ENCODE measurements around the gene GSN. TPM values are rescaled to one million over a fixed set of nuclear protein-coding genes. Genes with fewer than 3 reads are reported as not detected.
A peak's percentile ranks its signal among the peaks of the same experiment; 100 is the strongest.

The GSN gene
- polyA plus RNA-seq, 1 of the 3 experiments (the other 2 are of a cell fraction) = 168 TPM

DNA sequence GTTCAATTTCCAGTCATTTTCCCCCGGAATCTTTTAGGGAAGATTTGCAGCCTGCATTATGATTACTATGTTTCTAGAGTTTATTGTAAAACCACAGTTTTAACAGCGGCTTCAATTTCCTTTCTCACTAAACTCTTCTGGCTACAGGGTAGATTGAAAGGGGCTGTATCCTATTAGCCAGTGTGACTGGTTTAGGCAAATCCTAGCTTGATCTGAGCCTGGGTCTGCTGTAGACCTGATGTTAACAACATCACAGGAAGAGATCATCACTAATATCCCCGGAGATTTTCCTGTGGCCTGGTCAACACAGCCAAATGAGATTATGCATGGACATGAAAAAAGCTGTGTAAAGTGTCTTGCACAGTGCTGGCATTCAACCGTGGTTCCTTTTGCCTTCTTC lies 68.7 kb downstream of the GSN start:
- Histone ChIP-seq H3K36me3 (replicated peaks in 1 of 2; ENCODE audit: control insufficient read depth in 1 of 2, insufficient read depth in 2 of 2, low read length in 1 of 2) (peaks cover 7 to 13% of the 10 kb centered on the region in 2 experiments), H3K27me3 (ENCODE audit: insufficient read depth) (no peaks in the 10 kb centered on the region), H3K4me1 (ENCODE audit: control insufficient read depth in 1 of 2, insufficient read depth in 2 of 2, low read depth in 1 of 2, low read length in 1 of 2) (peaks cover 0 to 10% of the 10 kb centered on the region in 2 experiments; a peak in 1 of 4 replicates), H3K4me3 (ENCODE audit: low read depth in 2 of 2, low read length in 1 of 2) (no peak overlapping the region), H2AFZ (ENCODE audit: low read depth) (no peak overlapping the region), H4K20me1 (ENCODE audit: insufficient read depth) (no peaks in the 10 kb centered on the region), H3K9me2 (no peaks in the 10 kb centered on the region), H3K4me2 (no peak overlapping the region), H3F3A (replicated peaks; ENCODE audit: insufficient read depth) (peaks cover 5% of the 10 kb centered on the region), H3K79me2 (ENCODE audit: insufficient read depth) (no peaks in the 10 kb centered on the region), H3K27ac (ENCODE audit: low read depth in 2 of 2, low read length in 1 of 2) (peak overlapping the region in 1 of 2 experiments; percentile 16; a peak in 1 of 4 replicates), H3K9me3 (no peaks in the 10 kb centered on the region), H3K9ac (no peak overlapping the region)
- ChIA-PET CTCF (interaction anchor here (0.7 kb wide), 1 partner anchor 17 kb away, joined by 5 read pairs; no protein-coding TSS in a partner anchor), POLR2A (no interaction called here)
- WGBS (ENCODE audit: low lambda C conversion rate) = 74% methylated on average over 4 of the region's 4 CpGs
- TF ChIP-seq EP300 (IDR thresholded peaks at IDR 0.05; ENCODE audit: borderline replicate concordance in 1 of 2, low read depth in 1 of 2, low read length in 1 of 2) = no peak
- TF ChIP-seq FOSL2 (IDR thresholded peaks at IDR 0.05; ENCODE audit: borderline replicate concordance, low read depth) = no peak
- TF ChIP-seq TAF1 (IDR thresholded peaks at IDR 0.05; ENCODE audit: borderline replicate concordance, low read depth, low read length) = no peak
- TF ChIP-seq GABPA (IDR thresholded peaks at IDR 0.05; ENCODE audit: low read depth) = no peak
- TF ChIP-seq TCF12 (IDR thresholded peaks at IDR 0.05) = no peak
- peak; percentile 54 for DNase-seq

DNA sequence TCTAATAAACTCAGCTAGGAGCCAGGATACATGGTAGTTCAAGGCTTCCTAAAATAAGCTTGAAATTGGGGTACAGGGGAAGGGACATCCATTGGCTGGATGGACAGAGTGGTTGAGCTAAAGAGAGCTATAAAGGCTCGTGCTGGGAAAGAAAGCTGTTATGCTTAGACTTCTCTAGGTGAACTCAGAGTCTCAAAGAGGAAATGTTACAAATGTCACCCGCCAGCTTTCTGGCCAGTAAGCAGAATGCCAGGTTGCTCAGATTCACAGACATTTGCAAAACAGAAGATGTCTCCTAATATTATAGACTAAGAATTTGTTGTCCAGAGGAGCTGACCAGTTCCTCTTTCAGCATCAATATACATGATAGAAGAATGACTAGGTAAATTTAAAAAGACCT lies 71.5 kb downstream of the GSN start:
- Histone ChIP-seq H3K9me3 (no peaks in the 10 kb centered on the region), H3K27me3 (ENCODE audit: insufficient read depth) (no peaks in the 10 kb centered on the region), H3K4me2 (no peak overlapping the region), H3K9me2 (no peaks in the 10 kb centered on the region), H3F3A (replicated peaks; ENCODE audit: insufficient read depth) (peaks cover 6% of the 10 kb centered on the region), H4K20me1 (ENCODE audit: insufficient read depth) (no peaks in the 10 kb centered on the region), H3K79me2 (ENCODE audit: insufficient read depth) (no peaks in the 10 kb centered on the region), H3K4me3 (ENCODE audit: low read depth in 2 of 2, low read length in 1 of 2) (no peak overlapping the region), H3K4me1 (ENCODE audit: control insufficient read depth in 1 of 2, insufficient read depth in 2 of 2, low read depth in 1 of 2, low read length in 1 of 2) (peaks cover 0 to 15% of the 10 kb centered on the region in 2 experiments; a peak in 2 of 4 replicates), H2AFZ (ENCODE audit: low read depth) (no peak overlapping the region), H3K9ac (no peak overlapping the region), H3K27ac (ENCODE audit: low read depth in 2 of 2, low read length in 1 of 2) (no peak overlapping the region), H3K36me3 (replicated peaks in 1 of 2; ENCODE audit: control insufficient read depth in 1 of 2, insufficient read depth in 2 of 2, low read length in 1 of 2) (peaks cover 4 to 14% of the 10 kb centered on the region in 2 experiments)
- ChIA-PET POLR2A (no interaction called here), CTCF (interaction anchor here (0.9 to 4.5 kb wide), 8 partner anchors 12 to 116 kb away, joined by 3 to 36 read pairs (median 3); no protein-coding TSS in a partner anchor)
- DNase-seq = no peak
- WGBS (ENCODE audit: low lambda C conversion rate) = 94% methylated on average over 2 of the region's 2 CpGs
- TF ChIP-seq, protein P1, sequence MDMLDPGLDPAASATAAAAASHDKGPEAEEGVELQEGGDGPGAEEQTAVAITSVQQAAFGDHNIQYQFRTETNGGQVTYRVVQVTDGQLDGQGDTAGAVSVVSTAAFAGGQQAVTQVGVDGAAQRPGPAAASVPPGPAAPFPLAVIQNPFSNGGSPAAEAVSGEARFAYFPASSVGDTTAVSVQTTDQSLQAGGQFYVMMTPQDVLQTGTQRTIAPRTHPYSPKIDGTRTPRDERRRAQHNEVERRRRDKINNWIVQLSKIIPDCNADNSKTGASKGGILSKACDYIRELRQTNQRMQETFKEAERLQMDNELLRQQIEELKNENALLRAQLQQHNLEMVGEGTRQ (IDR thresholded peaks at IDR 0.05; ENCODE audit: borderline replicate concordance, low read depth, low read length) = no peak
- TF ChIP-seq EP300 (IDR thresholded peaks at IDR 0.05; ENCODE audit: borderline replicate concordance in 1 of 2, low read depth in 1 of 2, low read length in 1 of 2) (no peak), RCOR1 (IDR thresholded peaks at IDR 0.05; ENCODE audit: low read length) (no peak), RAD21 (IDR thresholded peaks at IDR 0.05; ENCODE audit: low read length) (no peak), FOSL2 (IDR thresholded peaks at IDR 0.05; ENCODE audit: borderline replicate concordance, low read depth) (no peak), ELF1 (IDR thresholded peaks at IDR 0.05) (no peak), NFIC (IDR thresholded peaks at IDR 0.05; ENCODE audit: borderline replicate concordance) (no peak), NRF1 (IDR thresholded peaks at IDR 0.05; ENCODE audit: low read depth, low read length) (no peak), RFX5 (IDR thresholded peaks at IDR 0.05; ENCODE audit: low read length) (no peak), MXI1 (IDR thresholded peaks at IDR 0.05; ENCODE audit: low read depth, low read length) (no peak), MEF2A (IDR thresholded peaks at IDR 0.05; ENCODE audit: borderline replicate concordance, low read depth) (no peak), GABPA (IDR thresholded peaks at IDR 0.05; ENCODE audit: low read depth) (no peak), FOXM1 (IDR thresholded peaks at IDR 0.05; ENCODE audit: low read depth) (no peak)
- TF ChIP-seq, protein P2, sequence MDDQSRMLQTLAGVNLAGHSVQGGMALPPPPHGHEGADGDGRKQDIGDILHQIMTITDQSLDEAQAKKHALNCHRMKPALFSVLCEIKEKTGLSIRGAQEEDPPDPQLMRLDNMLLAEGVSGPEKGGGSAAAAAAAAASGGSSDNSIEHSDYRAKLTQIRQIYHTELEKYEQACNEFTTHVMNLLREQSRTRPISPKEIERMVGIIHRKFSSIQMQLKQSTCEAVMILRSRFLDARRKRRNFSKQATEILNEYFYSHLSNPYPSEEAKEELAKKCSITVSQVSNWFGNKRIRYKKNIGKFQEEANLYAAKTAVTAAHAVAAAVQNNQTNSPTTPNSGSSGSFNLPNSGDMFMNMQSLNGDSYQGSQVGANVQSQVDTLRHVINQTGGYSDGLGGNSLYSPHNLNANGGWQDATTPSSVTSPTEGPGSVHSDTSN (IDR thresholded peaks at IDR 0.05) = no peak
- TF ChIP-seq, protein P3, sequence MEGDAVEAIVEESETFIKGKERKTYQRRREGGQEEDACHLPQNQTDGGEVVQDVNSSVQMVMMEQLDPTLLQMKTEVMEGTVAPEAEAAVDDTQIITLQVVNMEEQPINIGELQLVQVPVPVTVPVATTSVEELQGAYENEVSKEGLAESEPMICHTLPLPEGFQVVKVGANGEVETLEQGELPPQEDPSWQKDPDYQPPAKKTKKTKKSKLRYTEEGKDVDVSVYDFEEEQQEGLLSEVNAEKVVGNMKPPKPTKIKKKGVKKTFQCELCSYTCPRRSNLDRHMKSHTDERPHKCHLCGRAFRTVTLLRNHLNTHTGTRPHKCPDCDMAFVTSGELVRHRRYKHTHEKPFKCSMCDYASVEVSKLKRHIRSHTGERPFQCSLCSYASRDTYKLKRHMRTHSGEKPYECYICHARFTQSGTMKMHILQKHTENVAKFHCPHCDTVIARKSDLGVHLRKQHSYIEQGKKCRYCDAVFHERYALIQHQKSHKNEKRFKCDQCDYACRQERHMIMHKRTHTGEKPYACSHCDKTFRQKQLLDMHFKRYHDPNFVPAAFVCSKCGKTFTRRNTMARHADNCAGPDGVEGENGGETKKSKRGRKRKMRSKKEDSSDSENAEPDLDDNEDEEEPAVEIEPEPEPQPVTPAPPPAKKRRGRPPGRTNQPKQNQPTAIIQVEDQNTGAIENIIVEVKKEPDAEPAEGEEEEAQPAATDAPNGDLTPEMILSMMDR (IDR thresholded peaks at IDR 0.05) = no peak
- TF ChIP-seq, protein P4, sequence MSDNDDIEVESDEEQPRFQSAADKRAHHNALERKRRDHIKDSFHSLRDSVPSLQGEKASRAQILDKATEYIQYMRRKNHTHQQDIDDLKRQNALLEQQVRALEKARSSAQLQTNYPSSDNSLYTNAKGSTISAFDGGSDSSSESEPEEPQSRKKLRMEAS (IDR thresholded peaks at IDR 0.05; ENCODE audit: low read depth) = no peak
- TF ChIP-seq, protein P5, sequence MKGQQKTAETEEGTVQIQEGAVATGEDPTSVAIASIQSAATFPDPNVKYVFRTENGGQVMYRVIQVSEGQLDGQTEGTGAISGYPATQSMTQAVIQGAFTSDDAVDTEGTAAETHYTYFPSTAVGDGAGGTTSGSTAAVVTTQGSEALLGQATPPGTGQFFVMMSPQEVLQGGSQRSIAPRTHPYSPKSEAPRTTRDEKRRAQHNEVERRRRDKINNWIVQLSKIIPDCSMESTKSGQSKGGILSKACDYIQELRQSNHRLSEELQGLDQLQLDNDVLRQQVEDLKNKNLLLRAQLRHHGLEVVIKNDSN (IDR thresholded peaks at IDR 0.05; ENCODE audit: borderline replicate concordance, low read depth) = no peak
